Measurements from ENCODE around the gene GUCY2F. TPM values are rescaled to one million over a fixed set of nuclear protein-coding genes. Genes with fewer than 3 reads are reported as not detected.

Gene GUCY2F
- total RNA-seq, 2 donors from 2014 or later, result 0.07 TPM; not detected in 1

GRCh38 chrX:109463784-109464183 is 18.1 kb downstream of the GUCY2F start:
- ATAC-seq (replicated peaks in 1 of 2), result no peak
- Mint-ChIP-seq H3K9me3 (no peaks in the 10 kb centered on the region), H3K4me3 (no peak overlapping the region), H3K27me3 (ENCODE audit: low read depth) (peaks cover 57% of the 10 kb centered on the region), H3K36me3 (ENCODE audit: insufficient read depth in 2 of 2) (no peaks in the 10 kb centered on the region), H3K4me1 (ENCODE audit: low read depth) (no peaks in the 10 kb centered on the region), H3K27ac (no peak overlapping the region)
- no peak for DNase-seq

- H3K4me3 Mint-ChIP-seq, result no peak overlapping the region
- ATAC-seq (replicated peaks in 1 of 2) (no peak), DNase-seq (no peak)
- no peaks in the 10 kb centered on the region for H3K9me3 Mint-ChIP-seq
- peaks cover 65% of the 10 kb centered on the region for H3K27me3 Mint-ChIP-seq (ENCODE audit: low read depth)
- H3K36me3 Mint-ChIP-seq (ENCODE audit: insufficient read depth in 2 of 2), result no peaks in the 10 kb centered on the region
- H3K4me1 Mint-ChIP-seq (ENCODE audit: low read depth), result no peaks in the 10 kb centered on the region
- no peak overlapping the region for H3K27ac Mint-ChIP-seq
Observed at GRCh38 chrX:109448282-109448938, 33.5 kb downstream of the GUCY2F start.

- peaks cover 52% of the 10 kb centered on the region for H3K27me3 Mint-ChIP-seq (ENCODE audit: low read depth)
Observed at GRCh38 chrX:109441266-109441665, 40.6 kb downstream of the GUCY2F start.

GRCh38 chrX:109440475-109440874 is 41.4 kb downstream of the GUCY2F start:
- ATAC-seq (replicated peaks in 1 of 2), result peak; percentile 87 to 88
- Mint-ChIP-seq H3K4me3 (peak overlapping the region in 1 of 2 donors; percentile 25), H3K4me1 (ENCODE audit: low read depth) (no peaks in the 10 kb centered on the region), H3K27ac (peak overlapping the region; percentile 85), H3K27me3 (ENCODE audit: low read depth) (peaks cover 45% of the 10 kb centered on the region), H3K9me3 (peaks cover 1 to 4% of the 10 kb centered on the region in 2 donors), H3K36me3 (ENCODE audit: insufficient read depth in 2 of 2) (no peaks in the 10 kb centered on the region)
- DNase-seq, result no peak

More at GRCh38 chrX:109441266-109441665, 40.6 kb downstream of the GUCY2F start:
- peak overlapping the region; percentile 85 for H3K27ac Mint-ChIP-seq
- H3K9me3 Mint-ChIP-seq, result peaks cover 1 to 4% of the 10 kb centered on the region in 2 donors
- DNase-seq, result no peak
- no peak for ATAC-seq (replicated peaks in 1 of 2)
- H3K4me1 Mint-ChIP-seq (ENCODE audit: low read depth), result no peaks in the 10 kb centered on the region
- H3K36me3 Mint-ChIP-seq (ENCODE audit: insufficient read depth in 2 of 2), result no peaks in the 10 kb centered on the region
- no peak overlapping the region for H3K4me3 Mint-ChIP-seq

GRCh38 chrX:109409181-109409580 is 72.7 kb downstream of the GUCY2F start:
- no peak for ATAC-seq (replicated peaks in 1 of 2)
- H3K4me3 Mint-ChIP-seq, result no peak overlapping the region
- no peak overlapping the region for H3K27ac Mint-ChIP-seq
- no peak for DNase-seq
- H3K4me1 Mint-ChIP-seq (ENCODE audit: low read depth), result no peaks in the 10 kb centered on the region
- no peaks in the 10 kb centered on the region for H3K36me3 Mint-ChIP-seq (ENCODE audit: insufficient read depth in 2 of 2)
- H3K9me3 Mint-ChIP-seq, result no peaks in the 10 kb centered on the region
- peaks cover 54% of the 10 kb centered on the region for H3K27me3 Mint-ChIP-seq (ENCODE audit: low read depth)

- DNase-seq (no peak), ATAC-seq (replicated peaks in 1 of 2) (no peak)
- Mint-ChIP-seq H3K9me3 (no peaks in the 10 kb centered on the region), H3K4me1 (ENCODE audit: low read depth) (no peaks in the 10 kb centered on the region), H3K36me3 (ENCODE audit: insufficient read depth in 2 of 2) (no peaks in the 10 kb centered on the region), H3K27me3 (ENCODE audit: low read depth) (peaks cover 53% of the 10 kb centered on the region), H3K4me3 (no peak overlapping the region), H3K27ac (no peak overlapping the region)
Observed at GRCh38 chrX:109403922-109404321, 78.0 kb downstream of the GUCY2F start.

GRCh38 chrX:109399831-109400230 is 82.1 kb downstream of the GUCY2F start:
- DNase-seq (no peak), ATAC-seq (replicated peaks in 1 of 2) (no peak)
- H3K4me3 Mint-ChIP-seq, result no peak overlapping the region
- H3K27me3 Mint-ChIP-seq (ENCODE audit: low read depth), result peaks cover 57% of the 10 kb centered on the region
- H3K4me1 Mint-ChIP-seq (ENCODE audit: low read depth), result no peaks in the 10 kb centered on the region
- no peak overlapping the region for H3K27ac Mint-ChIP-seq
- no peaks in the 10 kb centered on the region for H3K36me3 Mint-ChIP-seq (ENCODE audit: insufficient read depth in 2 of 2)
- no peaks in the 10 kb centered on the region for H3K9me3 Mint-ChIP-seq

- Mint-ChIP-seq H3K9me3 (no peaks in the 10 kb centered on the region), H3K4me3 (no peak overlapping the region), H3K36me3 (ENCODE audit: insufficient read depth in 2 of 2) (no peaks in the 10 kb centered on the region), H3K27me3 (ENCODE audit: low read depth) (peaks cover 61% of the 10 kb centered on the region), H3K4me1 (ENCODE audit: low read depth) (no peaks in the 10 kb centered on the region), H3K27ac (no peak overlapping the region)
- DNase-seq (no peak), ATAC-seq (replicated peaks in 1 of 2) (no peak)
Observed at GRCh38 chrX:109398833-109399232, 83.1 kb downstream of the GUCY2F start.

GRCh38 chrX:109398061-109398460 is 83.8 kb downstream of the GUCY2F start:
- Mint-ChIP-seq H3K27me3 (ENCODE audit: low read depth) (peaks cover 68% of the 10 kb centered on the region), H3K9me3 (no peaks in the 10 kb centered on the region)

GRCh38 chrX:109393859-109394258 is 88.0 kb downstream of the GUCY2F start:
- Mint-ChIP-seq H3K36me3 (ENCODE audit: insufficient read depth in 2 of 2) (no peaks in the 10 kb centered on the region), H3K27me3 (ENCODE audit: low read depth) (peaks cover 52% of the 10 kb centered on the region), H3K9me3 (no peaks in the 10 kb centered on the region), H3K4me3 (no peak overlapping the region), H3K27ac (no peak overlapping the region), H3K4me1 (ENCODE audit: low read depth) (no peaks in the 10 kb centered on the region)
- DNase-seq (no peak), ATAC-seq (replicated peaks in 1 of 2) (no peak)

More at GRCh38 chrX:109398061-109398460, 83.8 kb downstream of the GUCY2F start:
- Mint-ChIP-seq H3K27ac (no peak overlapping the region), H3K36me3 (ENCODE audit: insufficient read depth in 2 of 2) (no peaks in the 10 kb centered on the region), H3K4me3 (no peak overlapping the region), H3K4me1 (ENCODE audit: low read depth) (no peaks in the 10 kb centered on the region)
- ATAC-seq (replicated peaks in 1 of 2), result no peak
- no peak for DNase-seq

GRCh38 chrX:109392895-109393294 is 89.0 kb downstream of the GUCY2F start:
- no peak for ATAC-seq (replicated peaks in 1 of 2)
- H3K36me3 Mint-ChIP-seq (ENCODE audit: insufficient read depth in 2 of 2), result no peaks in the 10 kb centered on the region

GRCh38 chrX:109390556-109390955 is 91.3 kb downstream of the GUCY2F start:
- DNase-seq (no peak), ATAC-seq (replicated peaks in 1 of 2) (no peak)
- Mint-ChIP-seq H3K9me3 (no peaks in the 10 kb centered on the region), H3K27me3 (ENCODE audit: low read depth) (peaks cover 37% of the 10 kb centered on the region), H3K36me3 (ENCODE audit: insufficient read depth in 2 of 2) (no peaks in the 10 kb centered on the region), H3K4me1 (ENCODE audit: low read depth) (no peaks in the 10 kb centered on the region), H3K4me3 (no peak overlapping the region), H3K27ac (no peak overlapping the region)

More at GRCh38 chrX:109392895-109393294, 89.0 kb downstream of the GUCY2F start:
- no peak overlapping the region for H3K4me3 Mint-ChIP-seq
- peaks cover 51% of the 10 kb centered on the region for H3K27me3 Mint-ChIP-seq (ENCODE audit: low read depth)
- H3K9me3 Mint-ChIP-seq, result no peaks in the 10 kb centered on the region
- no peaks in the 10 kb centered on the region for H3K4me1 Mint-ChIP-seq (ENCODE audit: low read depth)
- no peak overlapping the region for H3K27ac Mint-ChIP-seq
- DNase-seq, result no peak

GRCh38 chrX:109389917-109390316 is 92.0 kb downstream of the GUCY2F start:
- H3K4me1 Mint-ChIP-seq (ENCODE audit: low read depth), result no peaks in the 10 kb centered on the region
- no peak for ATAC-seq (replicated peaks in 1 of 2)

GRCh38 chrX:109384699-109385098 is 97.2 kb downstream of the GUCY2F start:
- DNase-seq (peak in 1 of 2 donors; percentile 2), ATAC-seq (replicated peaks in 1 of 2) (no peak)
- Mint-ChIP-seq H3K27me3 (ENCODE audit: low read depth) (peaks cover 26% of the 10 kb centered on the region), H3K4me1 (ENCODE audit: low read depth) (no peaks in the 10 kb centered on the region), H3K27ac (no peak overlapping the region), H3K36me3 (ENCODE audit: insufficient read depth in 2 of 2) (no peaks in the 10 kb centered on the region), H3K9me3 (no peaks in the 10 kb centered on the region), H3K4me3 (no peak overlapping the region)

More at GRCh38 chrX:109389917-109390316, 92.0 kb downstream of the GUCY2F start:
- Mint-ChIP-seq H3K27me3 (ENCODE audit: low read depth) (peaks cover 30% of the 10 kb centered on the region), H3K27ac (no peak overlapping the region), H3K4me3 (no peak overlapping the region), H3K9me3 (no peaks in the 10 kb centered on the region), H3K36me3 (ENCODE audit: insufficient read depth in 2 of 2) (no peaks in the 10 kb centered on the region)
- DNase-seq, result no peak

All from activated T-cell treated with anti-CD3 and anti-CD28 coated beads, Interleukin-2, amount 50 U/mL, for 72 hours (primary cell).